IMR-90 (cell line): ENCODE results near the gene C2. TPM values are rescaled to one million over a fixed set of nuclear protein-coding genes. Genes with fewer than 3 reads are reported as not detected.

Source experiments
- ATAC-seq: fragments of 200-7000 bp; cut with Tn5 transposase; 2 replicates; pipeline ENCODE4 v1.9.1; 2020; ENCODE audit warnings: low read depth, mild to moderate bottlenecking, moderate library complexity
- BruUV-seq: library from RNA; stranded (reverse); fragments of 400-500 nt; replicated peaks from 2 replicates; lab custom pipeline; 2021; lab: Mats Ljungman, UMichigan
- CTCF ChIA-PET: fragments of 300-600 bp; formaldehyde crosslinking; extraction: SDS; loops from one replicate; lab custom pipeline; 2021; ENCODE audit warnings: antibody characterized with exemption; lab: Yijun Ruan, JAX
- POLR2A ChIA-PET: fragments of 300-600 bp; sonication (Branson Sonifier 250); formaldehyde crosslinking; loops from one replicate; lab custom pipeline; 2022; ENCODE audit warnings: antibody characterized with exemption; ENCODE audit not compliant: unreplicated experiment; lab: Charles Lee
- DNase-seq: peaks from one replicate; pipeline ENCODE4 v3.0.0; 2013
- H2AFZ ChIP-seq: replicated peaks from 2 replicates; pipeline ENCODE3; 2013; ENCODE audit warnings: low read length, mild to moderate bottlenecking; ENCODE audit not compliant: poor library complexity
- H2AK5ac ChIP-seq: 2 replicates; pipeline ENCODE4 v1.6.1; 2013; ENCODE audit warnings: low read depth, low read length, inconsistent platforms
- H2AK9ac ChIP-seq: replicated peaks from 2 replicates; pipeline ENCODE3; 2013; ENCODE audit warnings: mild to moderate bottlenecking, low read depth, low read length, moderate library complexity; ENCODE audit not compliant: poor library complexity
- H2BK120ac ChIP-seq: 2 replicates; pipeline ENCODE4 v1.6.1; 2013; ENCODE audit warnings: low read depth, low read length, inconsistent platforms
- H2BK15ac ChIP-seq: 3 replicates; pipeline ENCODE4 v1.6.1; 2013; ENCODE audit warnings: low read depth, low read length, inconsistent platforms
- H2BK20ac ChIP-seq: 2 replicates; pipeline ENCODE4 v1.6.1; 2013; ENCODE audit warnings: low read depth, mild to moderate bottlenecking, inconsistent platforms, low read length, moderate library complexity
- H2BK5ac ChIP-seq: 2 replicates; pipeline ENCODE4 v1.6.1; 2013; ENCODE audit warnings: mild to moderate bottlenecking, low read depth, low read length, inconsistent platforms; ENCODE audit not compliant: poor library complexity, severe bottlenecking
- H3K14ac ChIP-seq: replicated peaks from 2 replicates; pipeline ENCODE4 v1.6.1; 2013; ENCODE audit warnings: low read depth, low read length, inconsistent platforms
- H3K18ac ChIP-seq: 2 replicates; pipeline ENCODE4 v1.6.1; 2013; ENCODE audit warnings: low read depth, low read length, control low read depth
- H3K23ac ChIP-seq: 2 replicates; pipeline ENCODE4 v1.6.1; 2013; ENCODE audit warnings: low read depth, low read length, inconsistent platforms
- H3K27ac ChIP-seq: 2 replicates; pipeline ENCODE4 v1.5.1; 2013; ENCODE audit warnings: mild to moderate bottlenecking, control low read depth, low read length; ENCODE audit not compliant: insufficient read depth
- H3K27me3 ChIP-seq: 2 replicates; pipeline ENCODE4 v1.6.1; 2013; ENCODE audit warnings: low read length; ENCODE audit not compliant: control insufficient read depth, insufficient read depth
- H3K36me3 ChIP-seq: 2 replicates; pipeline ENCODE4 v1.6.1; 2013; ENCODE audit warnings: low read length, mixed read lengths; ENCODE audit not compliant: control insufficient read depth, insufficient read depth
- H3K4ac ChIP-seq: 2 replicates; pipeline ENCODE4 v1.6.1; 2013; ENCODE audit warnings: low read depth, low read length, inconsistent platforms
- H3K4me1 ChIP-seq: 2 replicates; pipeline ENCODE4 v1.6.1; 2013; ENCODE audit warnings: low read length, mixed read lengths; ENCODE audit not compliant: control insufficient read depth, insufficient read depth
- H3K4me2 ChIP-seq: 2 replicates; pipeline ENCODE4 v1.6.1; 2013; ENCODE audit warnings: low read depth, mild to moderate bottlenecking, control low read depth, low read length, moderate library complexity
- H3K4me3 ChIP-seq: 2 replicates; pipeline ENCODE4 v1.5.1; 2013; ENCODE audit warnings: low read depth, mild to moderate bottlenecking, control low read depth, low read length, moderate library complexity; ENCODE audit not compliant: insufficient read depth
- H3K56ac ChIP-seq: 2 replicates; pipeline ENCODE4 v1.6.1; 2013; ENCODE audit warnings: low read length, inconsistent platforms; ENCODE audit not compliant: insufficient read depth; ENCODE audit errors: extremely low read depth
- H3K79me1 ChIP-seq, 2 experiments: 2 replicates each; pipeline ENCODE4 v1.6.1; 2013; ENCODE audit warnings: low read length in 2 of 2, inconsistent platforms in 1 of 2, low read depth in 1 of 2
- H3K9ac ChIP-seq: 2 replicates; pipeline ENCODE4 v1.6.1; 2013; ENCODE audit warnings: low read depth, low read length, control low read depth
- H3K9me1 ChIP-seq: 2 replicates; pipeline ENCODE4 v1.6.1; 2013; ENCODE audit warnings: low read length, inconsistent platforms; ENCODE audit not compliant: insufficient read depth
- H3K9me3 ChIP-seq: 2 replicates; pipeline ENCODE4 v1.6.1; 2013; ENCODE audit warnings: low read length; ENCODE audit not compliant: control insufficient read depth, insufficient read depth
- H4K20me1 ChIP-seq: 2 replicates; pipeline ENCODE4 v1.6.1; 2013; ENCODE audit warnings: low read length, inconsistent platforms; ENCODE audit not compliant: insufficient read depth
- H4K5ac ChIP-seq: 2 replicates; pipeline ENCODE4 v1.6.1; 2013; ENCODE audit warnings: mild to moderate bottlenecking, low read depth, low read length, control low read depth
- H4K8ac ChIP-seq, 2 experiments: 2 replicates each; pipeline ENCODE4 v1.6.1; 2013; ENCODE audit warnings: low read depth in 2 of 2, low read length in 2 of 2, control low read depth in 1 of 2, inconsistent platforms in 1 of 2
- H4K91ac ChIP-seq: 2 replicates; pipeline ENCODE4 v1.6.1; 2013; ENCODE audit warnings: low read depth, low read length, inconsistent platforms; ENCODE audit not compliant: insufficient read depth
- ELK1 ChIP-seq: fragments of 150-350 bp; IDR thresholded peaks from 2 replicates; pipeline ENCODE4 v1.6.1; 2016; ENCODE audit warnings: low read depth, mild to moderate bottlenecking, low read length, moderate library complexity, borderline replicate concordance
- FOS ChIP-seq: fragments of 150-350 bp; IDR thresholded peaks from 2 replicates; pipeline ENCODE4 v1.6.1; 2016; ENCODE audit warnings: low read depth, low read length
- MAFK ChIP-seq: IDR thresholded peaks from 2 replicates; pipeline ENCODE4 v1.6.1; 2012; ENCODE audit warnings: low read depth, low read length, improper control_type of control experiment
- MAZ ChIP-seq: IDR thresholded peaks from 2 replicates; pipeline ENCODE4 v1.6.1; 2012; ENCODE audit warnings: low read depth, mild to moderate bottlenecking, low read length, improper control_type of control experiment, moderate library complexity, borderline replicate concordance
- MXI1 ChIP-seq: IDR thresholded peaks from 2 replicates; pipeline ENCODE4 v1.6.1; 2012; ENCODE audit warnings: low read depth, mild to moderate bottlenecking, low read length, moderate library complexity, borderline replicate concordance
- POLR2A ChIP-seq: IDR thresholded peaks from 2 replicates; pipeline ENCODE4 v1.6.1; 2012; ENCODE audit warnings: mild to moderate bottlenecking, low read depth, low read length
- RAD21 ChIP-seq: IDR thresholded peaks from 2 replicates; pipeline ENCODE4 v1.6.1; 2012; ENCODE audit warnings: low read length, improper control_type of control experiment
- SMC3 ChIP-seq: fragments of 150-350 bp; IDR thresholded peaks from 2 replicates; pipeline ENCODE4 v1.6.1; 2016; ENCODE audit warnings: low read depth, mild to moderate bottlenecking, antibody characterized with exemption, low read length, moderate library complexity
- WGBS, 2 experiments: methylation state at CpG; one replicate each; pipeline versions ENCODE4 v1.1.5 to v1.1.7; 2013; ENCODE audit warnings: missing lambda C conversion rate in 2 of 2; ENCODE audit not compliant: insufficient read length in 1 of 2; ENCODE audit errors: extremely low coverage in 2 of 2; 5-methylcytosine and 5-hydroxymethylcytosine counted together
- dilution Hi-C: fragments of 300-500 bp; cut with HindIII; formaldehyde crosslinking; loops from one replicate; pipeline ENCODE4 v1.14.3; 2018; ENCODE audit warnings: low sequenced_read_pairs; ENCODE audit not compliant: unreplicated experiment
- in situ Hi-C: fragments of 300-500 bp; cut with MboI; formaldehyde crosslinking; loops from 3 replicates; pipeline ENCODE4 v1.14.3; 2019; ENCODE audit warnings: low sequenced_read_pairs, inconsistent platforms, mixed read lengths
- intact Hi-C: fragments of 100-400 bp; cut with micrococcal nuclease; formaldehyde crosslinking; loops from 2 replicates; pipeline ENCODE4 v1.10.0; 2022
- polyA plus RNA-seq, 3 experiments: library from polyadenylated mRNA; depleted of rRNA; stranded (reverse); fragments of >200 nt; gene quantifications; 2 replicates each; pipeline ENCODE4 v1.2.3, GENCODE V29; 2012; ENCODE audit warnings: low replicate concordance in 1 of 3
- total RNA-seq: library from RNA; depleted of rRNA; stranded (reverse); fragments of >200 nt; gene quantifications from 2 replicates; pipeline ENCODE4 v1.2.3, GENCODE V29; 2012
- TF ChIP-seq, protein P1 (sequence below): conservative IDR thresholded peaks from 2 replicates; pipeline ENCODE4 v1.5.1; 2012; ENCODE audit warnings: mild to moderate bottlenecking, low read depth, low read length, improper control_type of control experiment

Gene C2
- total and polyA plus RNA-seq, 2 of the 4 experiments (the other 2 are of a cell fraction): 0.18 to 0.19 TPM

GRCh38 chr6:31967926-31968320 lies 40.4 kb downstream of the C2 start:
- Histone ChIP-seq H2BK120ac (no peak overlapping the region), H3K56ac (no peak overlapping the region), H2AK5ac (no peak overlapping the region), H2AFZ (no peak overlapping the region), H4K91ac (no peak overlapping the region), H3K4me3 (no peak overlapping the region), H3K9ac (no peak overlapping the region), H4K8ac (no peak overlapping the region), H4K20me1 (no peaks in the 10 kb centered on the region), H3K9me3 (no peaks in the 10 kb centered on the region), H3K79me1 (peaks cover 10 to 35% of the 10 kb centered on the region in 2 experiments), H3K4me2 (no peak overlapping the region), H4K5ac (no peak overlapping the region), H3K23ac (no peak overlapping the region), H3K4me1 (peaks cover 9% of the 10 kb centered on the region), H2BK15ac (no peak overlapping the region), H2AK9ac (no peak overlapping the region), H3K4ac (no peak overlapping the region), H2BK5ac (no peak overlapping the region), H2BK20ac (no peak overlapping the region), H3K27ac (no peak overlapping the region), H3K9me1 (peaks cover 5% of the 10 kb centered on the region; the same call in 1 of the 2 replicates), H3K18ac (no peak overlapping the region), H3K36me3 (peaks cover 61% of the 10 kb centered on the region), H3K27me3 (no peaks in the 10 kb centered on the region), H3K14ac (no peak overlapping the region)
- in situ Hi-C loops (no loop called here), dilution Hi-C loops (no loop called here), intact Hi-C loops (no loop called here)
- no TSS peak for BruUV-seq
- ChIA-PET POLR2A (no interaction called here), CTCF (no interaction called here)
- DNase-seq: no peak
- TF ChIP-seq, protein P1, sequence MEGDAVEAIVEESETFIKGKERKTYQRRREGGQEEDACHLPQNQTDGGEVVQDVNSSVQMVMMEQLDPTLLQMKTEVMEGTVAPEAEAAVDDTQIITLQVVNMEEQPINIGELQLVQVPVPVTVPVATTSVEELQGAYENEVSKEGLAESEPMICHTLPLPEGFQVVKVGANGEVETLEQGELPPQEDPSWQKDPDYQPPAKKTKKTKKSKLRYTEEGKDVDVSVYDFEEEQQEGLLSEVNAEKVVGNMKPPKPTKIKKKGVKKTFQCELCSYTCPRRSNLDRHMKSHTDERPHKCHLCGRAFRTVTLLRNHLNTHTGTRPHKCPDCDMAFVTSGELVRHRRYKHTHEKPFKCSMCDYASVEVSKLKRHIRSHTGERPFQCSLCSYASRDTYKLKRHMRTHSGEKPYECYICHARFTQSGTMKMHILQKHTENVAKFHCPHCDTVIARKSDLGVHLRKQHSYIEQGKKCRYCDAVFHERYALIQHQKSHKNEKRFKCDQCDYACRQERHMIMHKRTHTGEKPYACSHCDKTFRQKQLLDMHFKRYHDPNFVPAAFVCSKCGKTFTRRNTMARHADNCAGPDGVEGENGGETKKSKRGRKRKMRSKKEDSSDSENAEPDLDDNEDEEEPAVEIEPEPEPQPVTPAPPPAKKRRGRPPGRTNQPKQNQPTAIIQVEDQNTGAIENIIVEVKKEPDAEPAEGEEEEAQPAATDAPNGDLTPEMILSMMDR: no peak
- no peak for TF ChIP-seq SMC3
- TF ChIP-seq ELK1: no peak
- no peak for TF ChIP-seq POLR2A
- no peak for TF ChIP-seq FOS
- no peak for TF ChIP-seq RAD21
- TF ChIP-seq MAFK: no peak
- TF ChIP-seq MXI1: no peak
- TF ChIP-seq MAZ: no peak
- WGBS, 2 experiments: 100% methylated on average over 1 of the region's 3 CpGs; no CpG with 5 or more reads in 1 of the 2 experiments
- ATAC-seq: no peak
